PFSK-1 (cell line): ENCODE measurements around the gene FGF19.

Experiments
- POLR2AphosphoS5 ChIP-seq: IDR thresholded peaks from 2 replicates; pipeline ENCODE4 v1.6.1; 2012; ENCODE audit warnings: low read depth, mild to moderate bottlenecking, control low read depth, low read length, moderate library complexity
- SIN3A ChIP-seq: IDR thresholded peaks from 2 replicates; pipeline ENCODE4 v1.6.1; 2012; ENCODE audit warnings: mild to moderate bottlenecking, low read length, moderate library complexity, borderline replicate concordance; ENCODE audit not compliant: insufficient read depth
- TAF1 ChIP-seq: IDR thresholded peaks from 2 replicates; pipeline ENCODE4 v1.6.1; 2012; ENCODE audit warnings: low read length, control low read depth, borderline replicate concordance; ENCODE audit not compliant: insufficient read depth

- TF ChIP-seq POLR2AphosphoS5 (no peak), TAF1 (no peak), SIN3A (no peak)
Observed at GRCh38 chr11:69696749-69697468, 6.9 kb downstream of the FGF19 start.
